SK-N-SH treated with all-trans-retinoic acid at 6 μM for 48 hours (cell line): ENCODE data around the gene ING3.

Experiments used
- ATAC-seq: fragments of 200-7000 bp; cut with Tn5 transposase; 3 replicates; pipeline ENCODE4 v1.9.1; 2020; ENCODE audit warnings: mild to moderate bottlenecking, moderate library complexity
- ARNTL ChIP-seq: fragments of 450-650 bp; formaldehyde crosslinking; IDR thresholded peaks from 2 replicates; pipeline ENCODE4 v1.5.0; 2020; ENCODE audit warnings: low read depth, mild to moderate bottlenecking, moderate library complexity, borderline replicate concordance
- BACH2 ChIP-seq: fragments of 250-450 bp; sonication (Bioruptor Pico); IDR thresholded peaks from 2 replicates; pipeline ENCODE4 v1.9.0; 2021; ENCODE audit warnings: mild to moderate bottlenecking, borderline replicate concordance
- CREB5 ChIP-seq: fragments of 250-450 bp; sonication (Bioruptor Pico); IDR thresholded peaks from 2 replicates; pipeline ENCODE4 v1.5.1; 2020; ENCODE audit warnings: low read depth, mild to moderate bottlenecking, moderate library complexity
- CSDC2 ChIP-seq: fragments of 250-450 bp; sonication (Bioruptor Pico); IDR thresholded peaks from 2 replicates; pipeline ENCODE4 v1.5.0; 2020; ENCODE audit warnings: mild to moderate bottlenecking, moderate library complexity
- CSRNP3 ChIP-seq: fragments of 250-450 bp; sonication (Bioruptor Pico); IDR thresholded peaks from 2 replicates; pipeline ENCODE4 v1.5.1; 2021; ENCODE audit warnings: mild to moderate bottlenecking, moderate library complexity
- ESRRG ChIP-seq: fragments of 250-450 bp; sonication (Bioruptor Pico); IDR thresholded peaks from 2 replicates; pipeline ENCODE4 v1.6.1; 2021; ENCODE audit warnings: mild to moderate bottlenecking
- GLIS3 ChIP-seq: fragments of 250-450 bp; sonication (Bioruptor Pico); IDR thresholded peaks from 2 replicates; pipeline ENCODE4 v1.5.0; 2020; ENCODE audit warnings: mild to moderate bottlenecking, moderate library complexity
- ISL1 ChIP-seq: fragments of 250-450 bp; sonication (Bioruptor Pico); IDR thresholded peaks from 2 replicates; pipeline ENCODE4 v2.1.2; 2022; ENCODE audit warnings: mild to moderate bottlenecking, moderate library complexity
- OSR1 ChIP-seq: fragments of 250-450 bp; sonication (Bioruptor Pico); IDR thresholded peaks from 2 replicates; pipeline ENCODE4 v1.8.0; 2022; ENCODE audit warnings: moderate library complexity, mild to moderate bottlenecking, inconsistent platforms
- PATZ1 ChIP-seq: fragments of 250-450 bp; sonication (Bioruptor Pico); IDR thresholded peaks from 2 replicates; pipeline ENCODE4 v1.8.0; 2020; ENCODE audit warnings: mild to moderate bottlenecking, moderate library complexity, borderline replicate concordance
- POU6F1 ChIP-seq: fragments of 250-450 bp; sonication (Bioruptor Pico); IDR thresholded peaks from 2 replicates; pipeline ENCODE4 v1.8.0; 2021; ENCODE audit warnings: low read depth, mild to moderate bottlenecking, moderate library complexity, borderline replicate concordance
- PPARA ChIP-seq: fragments of 250-450 bp; sonication (Bioruptor Pico); IDR thresholded peaks from 2 replicates; pipeline ENCODE4 v1.5.0; 2020; ENCODE audit warnings: mild to moderate bottlenecking, borderline replicate concordance
- RARB ChIP-seq: fragments of 250-450 bp; sonication (Bioruptor Pico); IDR thresholded peaks from 2 replicates; pipeline ENCODE4 v1.8.0; 2021; ENCODE audit warnings: mild to moderate bottlenecking, moderate library complexity
- SNAI2 ChIP-seq: fragments of 250-450 bp; sonication (Bioruptor Pico); IDR thresholded peaks from 2 replicates; pipeline ENCODE4 v1.5.0; 2020; ENCODE audit warnings: mild to moderate bottlenecking, moderate library complexity
- TOX ChIP-seq: fragments of 250-450 bp; sonication (Bioruptor Pico); IDR thresholded peaks from 2 replicates; pipeline ENCODE4 v1.8.0; 2021; ENCODE audit warnings: mild to moderate bottlenecking, moderate library complexity, borderline replicate concordance
- TSHZ2 ChIP-seq: fragments of 250-450 bp; sonication (Bioruptor Pico); IDR thresholded peaks from 2 replicates; pipeline ENCODE4 v1.5.0; 2020; ENCODE audit warnings: mild to moderate bottlenecking, moderate library complexity
- ZC3H10 ChIP-seq: fragments of 250-450 bp; sonication (Bioruptor Pico); IDR thresholded peaks from 2 replicates; pipeline ENCODE4 v1.5.1; 2021; ENCODE audit warnings: mild to moderate bottlenecking, moderate library complexity
- ZFP3 ChIP-seq: fragments of 250-450 bp; sonication (Bioruptor Pico); IDR thresholded peaks from 2 replicates; pipeline ENCODE4 v1.5.0; 2020; ENCODE audit warnings: mild to moderate bottlenecking, moderate library complexity
- ZFP30 ChIP-seq: fragments of 450-650 bp; formaldehyde crosslinking; IDR thresholded peaks from 2 replicates; pipeline ENCODE4 v1.5.0; 2022; ENCODE audit warnings: mild to moderate bottlenecking, moderate library complexity
- ZNF565 ChIP-seq: fragments of 450-650 bp; formaldehyde crosslinking; conservative IDR thresholded peaks from 2 replicates; pipeline ENCODE4 v1.5.0; 2020; ENCODE audit warnings: low read depth, mild to moderate bottlenecking, moderate library complexity
- ZNF70 ChIP-seq: fragments of 450-650 bp; formaldehyde crosslinking; IDR thresholded peaks from 2 replicates; pipeline ENCODE4 v1.5.0; 2020; ENCODE audit warnings: mild to moderate bottlenecking, moderate library complexity
- ZNF8 ChIP-seq: fragments of 450-650 bp; formaldehyde crosslinking; IDR thresholded peaks from 2 replicates; pipeline ENCODE4 v1.5.0; 2020; ENCODE audit warnings: mild to moderate bottlenecking, moderate library complexity

The ING3 gene

GRCh38 chr7:120915314-120916105 is 35.1 kb upstream of the ING3 start (continued):
- TF ChIP-seq CSRNP3 (CRISPR knock-in tag) (no peak), ZFP30 (CRISPR knock-in tag) (no peak), TOX (CRISPR knock-in tag) (no peak), ZFP3 (CRISPR knock-in tag) (no peak)

- no peak for ATAC-seq
- no peak for TF ChIP-seq POU6F1 (CRISPR knock-in tag)
- no peak for TF ChIP-seq RARB
- no peak for TF ChIP-seq ARNTL (CRISPR knock-in tag)
- no peak for TF ChIP-seq ISL1
- no peak for TF ChIP-seq ZFP3 (CRISPR knock-in tag)
- no peak for TF ChIP-seq SNAI2 (CRISPR knock-in tag)
- no peak for TF ChIP-seq ZNF565 (CRISPR knock-in tag)
- no peak for TF ChIP-seq PPARA (CRISPR knock-in tag)
- TF ChIP-seq ESRRG: no peak
- TF ChIP-seq ZNF8: no peak
- TF ChIP-seq TSHZ2 (CRISPR knock-in tag): no peak
- no peak for TF ChIP-seq GLIS3 (CRISPR knock-in tag)
- TF ChIP-seq PATZ1 (CRISPR knock-in tag): no peak
- no peak for TF ChIP-seq ZC3H10
- TF ChIP-seq OSR1: no peak
- no peak for TF ChIP-seq TOX (CRISPR knock-in tag)
- TF ChIP-seq CSRNP3 (CRISPR knock-in tag): no peak
These were observed 34.5 kb upstream of the ING3 start for GRCh38 chr7:120916121-120916520.

GRCh38 chr7:120916538-120916937 is 34.0 kb upstream of the ING3 start:
- TF ChIP-seq ZNF565 (CRISPR knock-in tag) (no peak), ZNF70 (CRISPR knock-in tag) (no peak), GLIS3 (CRISPR knock-in tag) (no peak), PPARA (CRISPR knock-in tag) (no peak), ZNF8 (no peak), ARNTL (CRISPR knock-in tag) (no peak), PATZ1 (CRISPR knock-in tag) (no peak), RARB (no peak), ISL1 (no peak), CSDC2 (CRISPR knock-in tag) (no peak), ESRRG (no peak), POU6F1 (CRISPR knock-in tag) (no peak), ZC3H10 (no peak), BACH2 (CRISPR knock-in tag) (no peak), CREB5 (no peak)
- ATAC-seq: no peak
